ENCODE results near the gene ZNF423.

GRCh38 chr16:49809561-49809960 is 46.4 kb downstream of the ZNF423 start:
- TF ChIP-seq, protein P1, sequence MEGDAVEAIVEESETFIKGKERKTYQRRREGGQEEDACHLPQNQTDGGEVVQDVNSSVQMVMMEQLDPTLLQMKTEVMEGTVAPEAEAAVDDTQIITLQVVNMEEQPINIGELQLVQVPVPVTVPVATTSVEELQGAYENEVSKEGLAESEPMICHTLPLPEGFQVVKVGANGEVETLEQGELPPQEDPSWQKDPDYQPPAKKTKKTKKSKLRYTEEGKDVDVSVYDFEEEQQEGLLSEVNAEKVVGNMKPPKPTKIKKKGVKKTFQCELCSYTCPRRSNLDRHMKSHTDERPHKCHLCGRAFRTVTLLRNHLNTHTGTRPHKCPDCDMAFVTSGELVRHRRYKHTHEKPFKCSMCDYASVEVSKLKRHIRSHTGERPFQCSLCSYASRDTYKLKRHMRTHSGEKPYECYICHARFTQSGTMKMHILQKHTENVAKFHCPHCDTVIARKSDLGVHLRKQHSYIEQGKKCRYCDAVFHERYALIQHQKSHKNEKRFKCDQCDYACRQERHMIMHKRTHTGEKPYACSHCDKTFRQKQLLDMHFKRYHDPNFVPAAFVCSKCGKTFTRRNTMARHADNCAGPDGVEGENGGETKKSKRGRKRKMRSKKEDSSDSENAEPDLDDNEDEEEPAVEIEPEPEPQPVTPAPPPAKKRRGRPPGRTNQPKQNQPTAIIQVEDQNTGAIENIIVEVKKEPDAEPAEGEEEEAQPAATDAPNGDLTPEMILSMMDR (IDR thresholded peaks at IDR 0.05): no peak
- TF ChIP-seq POLR2A (IDR thresholded peaks at IDR 0.05) (no peak), POLR2AphosphoS5 (IDR thresholded peaks at IDR 0.05) (no peak)
